ENCODE data around the gene TMEM42. TPM values are rescaled to one million over a fixed set of nuclear protein-coding genes. Genes with fewer than 3 reads are reported as not detected.

TMEM42 gene
- total and polyA plus RNA-seq, 10 of the 15 experiments (the other 5 are each of a cell fraction or from before 2014, with no cell fraction given): 5.0 to 20.5 (median 12.2) TPM

GRCh38 chr3:44885618-44886017 lies 23.9 kb downstream of the TMEM42 start:
- Histone ChIP-seq H3K9ac (ENCODE audit: control insufficient read depth, insufficient read depth, low read length) (no peak overlapping the region), H3K27ac (ENCODE audit: control insufficient read depth, insufficient read depth) (no peak overlapping the region), H3K4me3 (no peak overlapping the region), H3K9me3 (replicated peaks; ENCODE audit: control insufficient read depth, insufficient read depth, low read length) (no peaks in the 10 kb centered on the region), H3K4me1 (ENCODE audit: control insufficient read depth, insufficient read depth, low read length) (no peaks in the 10 kb centered on the region), H2AFZ (ENCODE audit: control insufficient read depth, low read depth, low read length) (no peak overlapping the region), H3K79me2 (ENCODE audit: control insufficient read depth, insufficient read depth, low read length) (no peaks in the 10 kb centered on the region), H4K20me1 (ENCODE audit: control insufficient read depth, insufficient read depth) (no peaks in the 10 kb centered on the region), H3K4me2 (ENCODE audit: control insufficient read depth, insufficient read depth) (no peak overlapping the region), H3K27me3 (replicated peaks in 1 of 2; ENCODE audit: control insufficient read depth in 2 of 2, insufficient read depth in 2 of 2, low read length in 1 of 2) (no peaks in the 10 kb centered on the region), H3K36me3 (ENCODE audit: control insufficient read depth in 2 of 2, insufficient read depth in 2 of 2, low read length in 1 of 2) (no peaks in the 10 kb centered on the region)
- ChIA-PET POLR2A (no interaction called here), RAD21 (ENCODE audit: unreplicated experiment) (no interaction called here), SMC1A (ENCODE audit: uncharacterized antibody, unreplicated experiment) (no interaction called here), CTCF (interaction anchor here (1.3 to 2.8 kb wide), 2 partner anchors 29 to 353 kb away, joined by 3 to 9 read pairs; no protein-coding TSS in a partner anchor)
- intact Hi-C loops (cut with micrococcal nuclease; ENCODE audit: unreplicated experiment): no loop called here
- TF ChIP-seq EZH2 (IDR thresholded peaks at IDR 0.05; ENCODE audit: borderline replicate concordance, control insufficient read depth, low read depth, low read length) (no peak), SIN3A (IDR thresholded peaks at IDR 0.05; ENCODE audit: low read depth, low read length) (no peak), HDAC2 (IDR thresholded peaks at IDR 0.05) (no peak)
- 6% methylated on average over 4 of the region's 4 CpGs for WGBS (ENCODE audit: insufficient coverage, insufficient replicate concordance, low lambda C conversion rate, missing lambda C conversion rate)
- FAIRE-seq (no peak), ATAC-seq (no peak), DNase-seq (ENCODE audit: low read depth, low spot score) (no peak)
- no TSS peak for BruUV-seq (replicated peaks)
- in situ Hi-C loops (cut with MboI): no loop called here

- 20% methylated on average over 3 of the region's 3 CpGs for WGBS (ENCODE audit: insufficient coverage, insufficient replicate concordance, low lambda C conversion rate, missing lambda C conversion rate)
- BruUV-seq (replicated peaks): no TSS peak
- H3K4me3 ChIP-seq: no peak overlapping the region
- H3K9ac ChIP-seq (ENCODE audit: control insufficient read depth, insufficient read depth, low read length): no peak overlapping the region
- no peak overlapping the region for H3K27ac ChIP-seq (ENCODE audit: control insufficient read depth, insufficient read depth)
- H3K27me3 ChIP-seq (replicated peaks in 1 of 2; ENCODE audit: control insufficient read depth in 2 of 2, insufficient read depth in 2 of 2, low read length in 1 of 2): no peaks in the 10 kb centered on the region
- H2AFZ ChIP-seq (ENCODE audit: control insufficient read depth, low read depth, low read length): no peak overlapping the region
- SMC1A ChIA-PET (ENCODE audit: uncharacterized antibody, unreplicated experiment): no interaction called here
- H3K4me2 ChIP-seq (ENCODE audit: control insufficient read depth, insufficient read depth): no peak overlapping the region
- intact Hi-C loops (cut with micrococcal nuclease; ENCODE audit: unreplicated experiment): no loop called here
- H4K20me1 ChIP-seq (ENCODE audit: control insufficient read depth, insufficient read depth): no peaks in the 10 kb centered on the region
- no peak for FAIRE-seq
- POLR2A ChIA-PET: no interaction called here
- ATAC-seq: no peak
- DNase-seq (ENCODE audit: low read depth, low spot score): no peak
- no peaks in the 10 kb centered on the region for H3K4me1 ChIP-seq (ENCODE audit: control insufficient read depth, insufficient read depth, low read length)
- H3K36me3 ChIP-seq (ENCODE audit: control insufficient read depth in 2 of 2, insufficient read depth in 2 of 2, low read length in 1 of 2): no peaks in the 10 kb centered on the region
- CTCF ChIA-PET: no interaction called here
- no peaks in the 10 kb centered on the region for H3K9me3 ChIP-seq (replicated peaks; ENCODE audit: control insufficient read depth, insufficient read depth, low read length)
- no peaks in the 10 kb centered on the region for H3K79me2 ChIP-seq (ENCODE audit: control insufficient read depth, insufficient read depth, low read length)
- in situ Hi-C loops (cut with MboI): no loop called here
- RAD21 ChIA-PET (ENCODE audit: unreplicated experiment): no interaction called here
- no peak for TF ChIP-seq SMC3 (IDR thresholded peaks at IDR 0.05; ENCODE audit: borderline replicate concordance, low read length)
- no peak for TF ChIP-seq NFYB (IDR thresholded peaks at IDR 0.05; ENCODE audit: insufficient read depth, low read depth, low read length)
- no peak for TF ChIP-seq TCF7 (IDR thresholded peaks at IDR 0.05; ENCODE audit: borderline replicate concordance)
- no peak for TF ChIP-seq ZBTB4 (CRISPR knock-in tag; IDR thresholded peaks at IDR 0.05)
- no peak for TF ChIP-seq CHD2 (IDR thresholded peaks at IDR 0.05; ENCODE audit: borderline replicate concordance, low read depth, low read length)
- no peak for TF ChIP-seq WRNIP1 (IDR thresholded peaks at IDR 0.05; ENCODE audit: borderline replicate concordance, low read depth, low read length)
- no peak for TF ChIP-seq ESRRA (IDR thresholded peaks at IDR 0.05; ENCODE audit: low read length)
- no peak for TF ChIP-seq CEBPZ (IDR thresholded peaks at IDR 0.05; ENCODE audit: low read depth, low read length)
Measured at GRCh38 chr3:44886561-44886960, 24.8 kb downstream of the TMEM42 start.

Measured in GM12878 (cell line).